NCI-H526 (cell line): ENCODE data around the gene KCNA5.
A peak's percentile ranks its signal among the peaks of the same experiment; 100 is the strongest.

ENCODE experiments used
- DNase-seq, 2 experiments: peaks; one replicate each; lab custom pipeline; 2025; lab: John Stamatoyannopoulos, UW

The KCNA5 gene

DNA sequence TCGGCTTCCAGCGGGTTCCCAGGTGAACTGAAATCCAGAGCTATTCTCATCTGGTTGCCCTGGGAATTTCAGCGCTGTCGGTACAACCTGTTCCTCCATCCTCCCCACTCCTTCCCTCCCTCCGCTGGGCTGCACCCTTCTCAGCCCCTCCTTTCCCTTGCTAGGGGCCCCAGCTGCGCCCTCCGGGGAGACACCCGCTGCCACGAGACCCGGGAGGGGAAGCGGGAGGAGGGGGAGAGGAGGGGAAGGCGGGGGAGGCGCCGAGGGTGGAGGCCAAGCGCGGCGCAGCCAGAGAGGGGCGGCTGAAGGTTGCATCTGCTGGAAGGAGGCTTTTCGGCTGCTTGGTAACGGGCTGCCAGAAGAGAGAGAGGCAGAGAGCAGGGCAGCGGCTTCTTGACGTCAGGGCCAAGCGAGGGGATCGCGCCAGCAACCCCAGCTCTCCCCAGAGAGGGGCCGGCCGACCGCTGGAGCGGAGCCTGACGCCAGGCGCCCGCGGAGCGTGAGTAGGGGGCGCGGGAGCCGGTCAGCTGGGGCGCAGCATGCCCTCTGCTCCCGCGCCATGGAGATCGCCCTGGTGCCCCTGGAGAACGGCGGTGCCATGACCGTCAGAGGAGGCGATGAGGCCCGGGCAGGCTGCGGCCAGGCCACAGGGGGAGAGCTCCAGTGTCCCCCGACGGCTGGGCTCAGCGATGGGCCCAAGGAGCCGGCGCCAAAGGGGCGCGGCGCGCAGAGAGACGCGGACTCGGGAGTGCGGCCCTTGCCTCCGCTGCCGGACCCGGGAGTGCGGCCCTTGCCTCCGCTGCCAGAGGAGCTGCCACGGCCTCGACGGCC lies at the start of gene KCNA5:
Gene KCNA5 (plus strand): TSS at position 291 of the 831 bp plus-strand sequence. CDS start 269 bp downstream, at position 560.
- peak in 1 of 2 experiments; percentile 26 for DNase-seq

DNA sequence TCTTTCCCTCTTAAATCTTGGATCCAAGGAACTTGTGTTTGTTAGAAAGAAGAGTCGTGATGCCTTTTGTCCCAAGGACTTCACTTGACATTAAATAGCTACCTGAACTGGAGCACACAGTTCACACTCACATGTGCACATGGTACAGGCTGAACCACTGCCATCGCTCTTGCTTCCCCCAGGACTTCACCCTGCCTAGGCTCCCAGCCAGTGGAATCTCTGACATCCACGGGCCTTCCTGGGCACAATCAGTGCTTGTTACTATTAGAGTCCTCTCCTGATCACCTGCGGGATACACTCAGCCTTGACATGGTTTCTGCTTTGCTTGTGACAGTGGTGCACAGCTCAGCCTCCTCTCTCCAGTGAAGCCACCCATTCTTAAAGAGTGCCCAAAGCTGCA lies 49.1 kb upstream of the KCNA5 start:
- DNase-seq: no peak

DNA sequence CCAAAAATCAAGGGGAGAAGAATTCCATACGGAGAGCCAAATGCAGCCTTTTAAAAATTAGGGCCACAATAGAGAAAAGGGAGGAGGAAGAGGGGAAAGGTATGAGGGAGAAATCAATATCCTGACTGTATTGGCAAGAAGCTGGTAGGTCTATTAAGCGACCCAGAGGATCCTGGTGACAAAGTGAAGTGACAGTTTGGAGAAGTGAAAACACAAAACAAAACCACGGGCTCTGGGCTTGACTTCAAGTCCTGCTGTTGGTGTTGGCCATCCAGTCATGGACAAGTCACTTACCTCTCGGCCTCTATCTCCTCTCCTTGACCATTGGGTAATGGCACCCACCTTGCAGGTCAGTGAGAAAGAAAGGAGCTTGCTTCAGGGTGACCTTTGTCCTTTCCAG lies 47.0 kb upstream of the KCNA5 start:
- DNase-seq: no peak

DNA sequence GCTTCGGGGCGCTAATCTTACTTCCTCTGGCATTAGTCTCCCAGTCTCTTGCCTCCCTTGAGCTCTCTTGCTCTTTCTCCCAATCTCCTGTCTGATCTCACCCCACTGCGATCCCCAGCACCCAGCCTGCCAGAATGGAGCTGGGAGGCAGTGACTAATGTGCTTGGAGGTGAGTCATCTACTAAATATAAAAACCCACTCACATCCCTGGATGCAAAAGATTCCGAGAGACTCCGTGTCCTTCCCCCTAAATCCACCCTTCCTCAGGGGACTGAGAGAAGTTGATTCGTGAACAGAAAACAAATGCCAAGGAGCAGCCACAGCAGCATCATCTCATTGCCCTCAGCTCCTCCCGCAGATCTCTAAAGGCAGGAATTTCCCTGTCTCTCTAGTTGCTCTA lies 45.7 kb upstream of the KCNA5 start:
- DNase-seq: no peak

DNA sequence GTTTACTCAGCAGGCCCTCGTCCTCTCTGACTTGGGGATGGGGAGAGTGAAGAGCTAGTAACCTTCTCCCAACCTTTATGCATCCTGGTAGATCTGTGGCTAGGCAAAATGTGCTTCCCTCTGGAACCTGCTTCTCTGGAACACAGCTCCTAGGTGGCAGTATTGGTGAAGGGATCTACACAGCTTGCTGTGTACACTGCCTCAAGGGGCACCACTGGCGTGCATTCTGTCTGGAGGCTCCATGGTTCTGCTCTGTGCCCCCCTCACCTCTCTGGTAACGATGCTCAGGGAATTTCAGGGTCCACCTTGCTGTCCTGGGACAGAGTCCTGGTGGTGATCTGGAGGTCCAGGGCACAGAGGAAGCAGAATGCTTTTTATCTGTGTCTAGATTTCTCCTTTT lies 43.5 kb upstream of the KCNA5 start:
- DNase-seq: peak in 1 of 2 experiments; percentile 5

DNA sequence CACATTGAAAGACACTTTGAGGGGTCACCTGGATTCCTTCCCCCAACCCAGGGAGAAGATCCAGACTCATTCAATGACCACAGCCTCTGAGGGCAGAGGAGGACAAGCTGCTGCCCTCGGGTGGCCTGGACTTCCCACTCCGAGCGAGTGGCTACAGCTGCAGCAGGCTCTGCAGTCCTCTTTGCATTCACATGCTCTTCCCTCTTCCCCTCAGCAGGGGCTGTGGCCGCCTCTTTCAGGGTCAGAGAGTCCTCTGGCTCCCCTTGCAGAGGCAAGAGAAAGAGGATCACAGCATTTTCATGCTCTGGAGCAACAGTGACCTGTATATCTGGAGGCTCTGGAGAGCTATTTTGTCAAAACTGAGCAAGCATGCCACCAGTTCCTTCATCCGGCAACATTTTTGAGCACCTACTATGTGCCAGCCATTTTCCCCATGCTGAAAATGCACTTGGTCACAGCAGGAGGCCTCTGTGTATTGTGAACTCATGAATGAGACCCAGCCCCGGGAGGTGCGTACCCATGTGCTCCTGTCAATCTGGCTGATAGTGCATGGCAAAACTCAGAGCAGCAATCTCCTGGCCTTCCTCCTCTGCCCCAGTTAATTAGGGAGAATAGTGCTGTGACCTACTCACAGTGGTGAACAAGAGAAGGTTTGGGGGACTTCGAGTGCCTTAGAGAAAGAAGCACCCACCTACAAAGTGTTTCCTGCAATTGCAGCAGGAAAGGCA lies 42.9 kb upstream of the KCNA5 start:
- DNase-seq: no peak

DNA sequence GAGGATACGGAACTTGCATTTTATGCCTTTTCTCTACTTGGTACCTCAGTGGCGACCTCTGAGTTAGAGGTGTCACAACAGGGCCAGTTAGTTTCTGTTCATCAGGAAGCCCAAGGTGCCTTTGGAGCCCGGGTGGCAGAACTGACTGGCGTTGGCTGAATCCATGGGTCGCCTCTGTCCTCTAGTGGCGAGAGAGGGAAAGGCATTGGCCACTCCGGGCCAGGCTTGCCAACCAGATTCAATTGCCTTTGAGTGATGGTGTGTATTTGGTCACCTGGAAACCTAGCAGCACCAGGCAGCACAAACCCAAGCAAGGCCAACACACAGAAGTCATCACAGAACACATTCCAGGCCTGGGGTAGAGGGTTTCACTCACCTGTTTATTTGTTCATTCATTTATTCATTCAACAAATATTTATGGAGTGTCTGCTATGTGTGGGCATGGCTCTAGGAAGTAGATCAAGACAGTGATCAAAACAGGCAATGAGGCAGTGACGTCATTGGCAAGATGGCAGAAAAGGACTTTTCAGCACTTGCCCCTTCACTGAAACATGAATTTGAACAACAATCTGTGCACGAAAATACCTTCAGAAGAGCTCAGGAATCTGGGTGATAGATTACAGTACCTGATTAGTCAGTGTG lies 40.5 kb upstream of the KCNA5 start:
- peak; percentile 15 to 74 for DNase-seq

DNA sequence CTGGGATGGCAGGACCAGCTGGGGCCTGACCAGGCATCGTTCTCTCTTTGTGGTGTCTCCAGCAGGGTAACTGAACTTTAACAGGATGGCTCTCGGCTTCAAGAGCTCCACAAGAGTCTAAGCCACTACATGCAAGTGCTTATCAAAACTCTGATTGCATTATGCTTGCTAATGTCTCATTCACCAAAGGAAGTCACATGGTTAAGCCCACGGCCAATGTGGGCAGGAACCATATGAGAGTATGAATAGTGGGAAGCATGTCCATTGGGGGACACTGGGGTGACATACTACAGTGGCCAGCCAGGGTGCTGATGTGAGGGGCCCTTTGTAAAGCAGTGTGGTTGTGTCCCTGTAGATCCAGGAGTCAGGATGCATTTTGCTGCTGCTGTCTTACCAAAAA lies 35.0 kb upstream of the KCNA5 start:
- DNase-seq: no peak

DNA sequence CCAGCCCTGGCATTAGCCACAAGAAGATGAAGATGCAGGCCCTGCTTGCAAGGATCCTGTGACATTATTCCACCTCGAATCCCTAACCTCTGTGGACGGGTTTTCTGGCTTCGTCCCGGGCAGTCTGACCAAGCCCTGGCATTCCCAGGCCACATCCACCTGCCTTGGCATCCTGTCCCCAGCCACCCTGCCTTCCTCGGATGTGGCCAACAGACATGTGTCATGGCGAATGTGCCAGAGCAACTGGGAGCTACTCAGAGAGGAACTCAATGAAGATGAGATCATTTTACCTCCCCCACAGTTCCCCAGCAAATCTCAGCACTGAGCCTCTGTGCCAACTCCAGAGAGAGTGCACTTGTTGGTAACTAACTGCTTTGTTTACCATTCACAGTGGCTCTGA lies 33.5 kb upstream of the KCNA5 start:
- DNase-seq: no peak

DNA sequence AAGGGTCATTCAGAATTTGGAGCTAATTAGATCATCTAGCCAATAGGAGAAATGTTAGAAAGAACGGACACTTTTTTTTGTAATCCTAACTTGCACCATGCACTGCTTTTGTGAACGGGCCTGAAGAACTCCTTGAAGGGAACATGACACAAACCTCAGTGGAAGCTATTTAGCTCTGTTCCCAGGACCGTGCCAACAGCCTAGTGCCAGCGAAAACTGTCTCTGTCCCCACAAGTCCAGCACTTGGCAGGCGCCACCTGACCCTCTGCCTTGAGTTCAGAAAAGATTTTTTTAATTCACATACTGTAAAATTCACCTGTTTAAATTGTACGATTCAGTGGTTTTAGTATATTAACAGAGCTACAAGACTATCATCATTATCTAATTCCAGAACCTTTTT lies 31.3 kb upstream of the KCNA5 start:
- no peak for DNase-seq

DNA sequence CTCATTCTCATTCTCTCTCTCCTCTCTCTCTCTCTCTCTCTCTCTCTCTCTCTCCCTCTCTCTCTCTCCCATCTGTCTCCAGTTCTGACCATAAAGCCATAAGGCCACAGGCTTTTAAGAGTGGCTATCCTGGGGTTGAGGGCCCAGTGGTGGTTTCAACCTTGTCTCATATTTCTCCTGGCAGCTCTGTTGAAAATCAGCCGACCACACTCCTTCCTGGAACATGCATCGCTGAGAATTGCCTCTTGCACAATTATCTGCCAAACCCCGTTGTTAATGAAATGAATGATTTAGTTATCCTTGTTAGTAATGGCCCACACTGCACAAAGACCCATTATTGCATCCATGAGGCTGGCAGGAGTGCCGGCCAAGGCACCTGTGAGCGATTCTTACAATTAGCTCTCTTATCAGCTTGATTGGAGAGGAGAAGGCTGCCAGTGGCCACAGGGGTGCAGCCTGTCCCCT lies 30.4 kb upstream of the KCNA5 start:
- no peak for DNase-seq

DNA sequence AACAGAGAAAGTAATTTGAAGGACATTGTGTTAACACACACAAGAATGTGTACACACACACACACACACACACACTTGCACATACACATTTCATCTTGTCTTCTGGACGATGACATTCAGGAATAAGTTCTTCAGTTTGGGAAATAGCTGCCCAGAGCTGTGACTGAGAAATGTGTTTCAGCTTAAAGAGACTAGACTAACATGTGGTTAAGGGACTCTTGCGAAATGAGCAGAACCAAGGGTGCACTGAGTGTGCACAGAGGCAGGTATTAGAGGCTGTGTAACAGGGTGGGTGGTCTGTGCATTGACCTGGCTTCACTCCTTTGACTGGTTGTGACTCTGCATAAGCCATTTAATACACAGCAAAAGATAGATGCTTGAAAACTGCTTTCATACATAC lies 29.4 kb upstream of the KCNA5 start:
- DNase-seq: no peak

DNA sequence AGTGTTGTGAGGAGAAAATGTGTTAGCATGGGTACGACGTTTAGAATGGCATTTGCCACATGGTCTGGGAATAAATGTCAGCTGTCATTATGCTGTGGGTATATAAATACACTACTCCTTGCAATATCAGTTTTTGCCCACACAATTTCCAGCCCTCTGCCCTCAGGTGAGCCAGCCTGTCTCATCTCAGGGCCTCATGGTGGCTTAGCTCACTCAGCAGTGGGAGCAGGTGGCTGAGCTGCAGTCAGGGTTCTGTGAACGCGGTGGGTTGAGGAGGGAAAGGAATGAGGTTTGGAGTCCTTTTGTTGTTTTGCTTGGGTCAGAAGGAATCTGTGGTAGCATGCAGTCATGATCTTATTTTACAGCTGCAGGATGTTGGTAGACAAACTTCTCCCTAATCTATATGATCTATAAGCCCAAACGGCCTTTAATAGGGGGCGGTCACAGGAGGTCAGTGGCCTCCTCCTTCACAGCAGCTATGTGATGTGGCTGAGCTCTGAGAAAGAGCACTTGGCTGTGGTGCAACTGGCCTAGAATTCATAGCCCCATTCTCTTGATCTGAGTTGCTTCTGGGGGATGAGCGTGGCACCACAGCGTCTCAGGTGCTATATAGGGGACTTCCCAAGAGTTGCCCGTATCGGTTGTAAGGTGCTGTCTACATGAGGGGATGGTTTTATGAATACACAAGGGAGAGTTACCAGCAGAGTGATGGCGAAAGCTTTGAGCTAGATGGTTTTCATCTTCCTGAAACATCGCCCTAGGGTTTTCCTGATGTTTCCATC lies 27.8 kb upstream of the KCNA5 start:
- no peak for DNase-seq

DNA sequence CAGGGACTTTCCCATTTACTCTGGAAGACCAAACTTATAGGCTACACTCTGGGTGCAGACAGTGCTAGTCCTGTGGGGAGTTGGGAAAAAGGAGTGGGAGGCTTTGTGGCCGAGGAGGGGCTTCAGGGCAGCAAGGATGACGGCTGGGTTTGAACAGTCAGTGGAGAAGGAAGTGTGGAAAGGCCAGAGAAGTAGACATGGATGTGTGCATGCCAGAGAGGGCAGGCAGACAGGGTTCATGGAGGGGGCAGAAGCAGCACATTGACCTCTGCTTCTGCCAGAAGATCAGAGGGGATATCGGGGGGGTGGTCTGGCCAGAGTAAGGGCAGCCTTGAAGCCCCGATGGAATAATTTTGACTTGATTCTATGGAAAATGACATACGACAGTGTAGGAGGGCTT lies 27.2 kb upstream of the KCNA5 start:
- DNase-seq: no peak

DNA sequence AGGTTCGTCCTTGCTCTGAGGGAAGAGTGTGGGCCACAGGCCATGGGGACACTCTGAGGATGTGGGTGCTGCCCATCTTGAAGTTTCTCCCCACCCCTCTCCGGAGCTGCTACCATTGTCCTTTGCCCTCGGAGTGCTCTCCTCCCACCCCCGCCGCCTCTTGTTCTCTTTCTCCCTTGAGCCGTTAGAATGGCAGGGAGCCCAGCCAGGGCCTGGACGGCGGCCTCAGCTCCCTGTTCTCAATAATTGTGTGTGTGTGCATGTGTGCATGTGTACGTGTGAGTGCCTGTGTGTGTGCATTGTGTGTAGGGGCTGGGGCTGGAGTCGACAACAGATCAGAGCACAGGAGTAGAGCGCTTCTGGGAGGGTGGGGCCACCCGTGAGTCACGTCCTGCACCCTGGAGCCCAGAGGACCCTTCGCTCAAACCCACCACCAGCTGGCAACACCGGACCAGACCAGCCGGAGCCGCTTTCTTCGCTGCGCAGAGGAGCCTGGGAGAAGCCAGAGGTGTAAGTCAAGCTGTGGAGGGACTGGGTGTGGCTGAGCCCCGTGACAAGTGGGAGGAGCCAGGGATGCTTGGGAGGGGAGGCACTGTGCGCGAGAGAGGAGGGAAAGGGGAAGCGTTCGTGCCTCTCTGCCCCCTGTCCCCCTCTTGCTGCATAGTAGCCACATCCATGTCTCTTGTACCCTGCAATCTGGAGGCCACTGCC lies 25.9 kb upstream of the KCNA5 start:
- no peak for DNase-seq

DNA sequence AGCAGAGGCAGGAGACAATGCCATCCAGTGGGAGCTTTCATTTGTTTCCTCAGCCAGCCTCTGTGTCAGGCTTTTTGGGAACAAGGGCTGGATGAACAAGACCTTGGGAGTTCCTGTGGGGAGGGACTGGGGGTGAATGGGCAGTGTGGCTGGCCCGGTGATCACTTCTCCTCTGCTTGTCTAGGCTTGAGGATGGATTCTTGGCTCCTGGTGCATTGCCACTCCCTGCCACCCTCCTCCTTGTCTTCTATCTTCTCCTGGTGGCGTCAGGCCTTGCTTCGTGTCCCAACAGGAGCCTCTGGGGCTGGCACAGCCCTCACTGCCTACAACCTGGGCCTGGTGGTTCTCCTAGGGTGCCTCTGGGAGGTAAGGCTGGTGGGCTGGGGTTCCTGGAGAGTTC lies 25.0 kb upstream of the KCNA5 start:
- DNase-seq: no peak

DNA sequence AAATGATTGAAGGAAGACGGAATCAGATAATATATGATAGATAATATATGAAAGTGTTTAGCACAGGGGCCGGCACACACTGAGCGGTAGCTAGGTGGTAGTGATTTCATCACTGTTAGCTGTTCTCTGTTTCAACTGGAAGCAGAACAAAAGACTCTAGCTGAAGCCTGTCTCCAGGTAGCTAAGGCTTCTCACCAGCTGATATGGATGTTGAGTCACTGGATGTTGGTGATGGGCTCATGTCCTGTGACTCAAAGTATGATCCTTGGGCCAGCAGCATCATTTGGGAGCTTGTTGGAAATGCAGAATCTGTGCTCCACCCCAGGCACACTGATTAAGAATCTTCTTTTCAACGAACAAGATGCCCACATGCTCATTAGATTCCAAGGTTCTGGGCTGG lies 21.7 kb upstream of the KCNA5 start:
- DNase-seq: no peak

DNA sequence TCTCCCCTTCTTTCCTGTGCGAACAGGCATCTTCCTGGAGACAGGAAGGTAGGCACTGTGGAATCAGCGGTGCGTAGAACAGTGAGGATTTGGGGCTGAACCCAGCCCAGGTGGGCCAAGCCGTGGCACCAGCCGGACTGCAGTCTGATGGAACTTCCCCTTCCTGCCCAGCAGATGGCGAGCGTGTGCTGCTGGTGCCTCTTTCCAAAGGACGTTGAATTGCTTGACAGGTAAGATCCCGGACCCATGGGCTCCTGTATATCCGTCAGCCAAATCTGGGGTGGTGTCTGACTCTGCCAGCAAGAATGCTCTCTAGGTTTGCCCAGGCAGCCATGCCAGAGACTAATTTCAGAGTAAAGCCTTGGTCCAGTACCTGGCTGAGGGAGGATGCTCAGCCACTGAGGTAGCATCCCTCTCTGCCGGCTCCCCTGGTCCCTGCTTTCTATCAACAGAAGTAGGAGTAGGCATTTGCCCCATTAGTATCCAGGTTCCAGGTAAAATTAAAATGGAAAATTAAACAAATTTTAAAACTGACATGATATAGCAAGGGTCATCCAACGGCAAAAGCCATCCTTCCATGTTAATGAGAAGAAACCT lies 21.1 kb upstream of the KCNA5 start:
- peak; percentile 8 to 79 for DNase-seq

DNA sequence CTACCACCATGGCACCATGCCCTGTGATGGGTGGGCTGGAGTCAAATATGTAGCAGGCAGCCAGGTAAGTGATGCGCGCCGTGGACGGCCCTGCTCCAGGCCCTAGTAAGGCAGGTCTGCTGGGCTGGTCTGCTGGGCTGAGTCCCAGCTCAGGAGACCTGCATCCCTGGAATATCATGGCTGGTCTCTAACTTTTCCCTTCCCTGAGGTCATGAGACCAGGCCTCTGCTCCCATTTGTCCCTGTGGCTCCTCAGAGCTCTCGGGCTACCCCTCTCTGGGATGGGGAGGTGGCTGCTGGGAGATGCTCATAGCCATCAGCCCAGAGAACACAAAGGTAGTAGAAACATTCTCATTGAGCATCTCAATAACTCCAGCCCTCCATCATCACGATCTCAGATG lies 19.8 kb upstream of the KCNA5 start:
- no peak for DNase-seq

DNA sequence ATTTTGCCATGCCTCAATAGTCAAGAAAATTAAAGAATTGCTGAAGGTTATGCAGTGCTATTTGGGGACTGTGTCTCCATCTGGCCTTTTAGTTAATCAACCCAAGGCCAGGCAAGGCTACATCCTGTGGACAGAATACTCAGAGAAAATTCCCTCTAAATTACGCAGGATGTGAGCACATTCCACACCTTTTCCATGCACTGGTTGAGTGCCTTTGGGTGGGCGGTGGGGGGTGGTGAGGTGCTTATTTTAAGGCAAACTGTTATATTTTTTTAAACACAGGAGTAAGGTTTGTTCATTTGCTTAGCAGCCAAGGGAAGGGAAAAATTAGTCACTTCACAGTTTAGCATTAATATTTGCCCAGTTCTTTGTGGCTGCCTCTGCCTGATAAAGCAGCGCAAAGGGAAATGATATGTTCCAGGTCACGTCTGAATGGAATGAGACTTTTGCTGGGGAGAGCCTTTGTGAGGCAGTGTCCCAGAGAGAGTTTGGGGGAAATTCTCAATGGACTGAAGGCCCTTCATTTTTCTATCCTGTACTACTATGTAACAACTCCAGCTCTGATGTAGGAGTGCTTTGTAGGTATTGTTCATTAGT lies 17.2 kb upstream of the KCNA5 start:
- DNase-seq: no peak
